Measurements from ENCODE around the gene MAP3K20.
"Not testable (repeated sequence)": the region's sequence is repeated elsewhere in the genome, so short reads cannot be mapped to it uniquely, and the experiment has no call there.

MAP3K20 gene

DNA sequence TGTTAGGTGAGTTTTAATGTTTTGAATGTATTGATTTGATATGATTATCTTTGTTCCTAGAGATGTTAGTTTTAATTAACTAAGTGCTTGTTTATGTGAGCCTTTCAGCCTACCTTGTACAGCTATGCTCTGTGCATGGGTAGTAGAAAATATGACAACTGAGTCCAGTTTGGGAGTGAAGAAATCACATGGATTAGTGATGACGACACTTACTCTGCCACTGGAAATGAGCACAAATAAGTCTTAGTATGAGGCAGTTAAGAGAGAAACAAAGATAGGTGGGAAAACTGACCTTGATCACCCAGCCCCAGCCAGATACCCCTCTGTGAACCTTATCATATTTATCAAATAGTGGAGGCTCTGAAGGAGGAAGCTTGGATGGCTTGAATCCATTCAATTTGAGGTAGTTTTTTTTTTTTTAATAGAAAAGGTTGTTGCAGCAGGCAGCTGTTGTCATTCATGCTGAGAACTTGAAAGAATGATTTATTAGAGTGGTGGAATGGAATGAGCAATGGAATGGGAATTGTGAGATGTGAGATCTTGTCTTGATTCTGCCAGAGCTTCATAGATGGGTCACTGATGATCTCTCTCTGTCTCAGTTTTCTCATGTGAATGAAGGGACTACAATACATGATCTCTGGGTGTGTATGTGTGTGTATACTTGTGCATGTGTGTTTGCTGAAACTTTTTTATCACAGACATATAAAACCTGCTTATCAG, 96.4 kb downstream of the MAP3K20 start:
- Histone ChIP-seq H3K9me3 (ENCODE audit: insufficient read depth, low read length, severe bottlenecking) (no peaks in the 10 kb centered on the region), H3K36me3 (ENCODE audit: insufficient read depth, low read length) (no peaks in the 10 kb centered on the region; the same call in 1 of the 2 replicates), H4K20me1 (ENCODE audit: insufficient read depth, low read length) (no peaks in the 10 kb centered on the region; the same call in 1 of the 2 replicates), H3K27ac (ENCODE audit: low read length) (no peak overlapping the region), H3K4me2 (ENCODE audit: insufficient read depth, low read length) (no peak overlapping the region), H3K79me2 (ENCODE audit: insufficient read depth, low read length) (no peaks in the 10 kb centered on the region), H2AFZ (ENCODE audit: low read depth, low read length) (no peak overlapping the region), H3K27me3 (ENCODE audit: insufficient read depth, low read length, poor library complexity) (no peaks in the 10 kb centered on the region), H3K4me3 (ENCODE audit: low read depth in 1 of 2, low read length in 2 of 2) (no peak overlapping the region), H3K4me1 (ENCODE audit: insufficient read depth, low read length) (no peaks in the 10 kb centered on the region), H3K9ac (ENCODE audit: low read depth, low read length) (no peak overlapping the region)
- ATAC-seq (ENCODE audit: insufficient read depth, low read depth) (no peak), DNase-seq (no peak)
- TF ChIP-seq, protein P1, sequence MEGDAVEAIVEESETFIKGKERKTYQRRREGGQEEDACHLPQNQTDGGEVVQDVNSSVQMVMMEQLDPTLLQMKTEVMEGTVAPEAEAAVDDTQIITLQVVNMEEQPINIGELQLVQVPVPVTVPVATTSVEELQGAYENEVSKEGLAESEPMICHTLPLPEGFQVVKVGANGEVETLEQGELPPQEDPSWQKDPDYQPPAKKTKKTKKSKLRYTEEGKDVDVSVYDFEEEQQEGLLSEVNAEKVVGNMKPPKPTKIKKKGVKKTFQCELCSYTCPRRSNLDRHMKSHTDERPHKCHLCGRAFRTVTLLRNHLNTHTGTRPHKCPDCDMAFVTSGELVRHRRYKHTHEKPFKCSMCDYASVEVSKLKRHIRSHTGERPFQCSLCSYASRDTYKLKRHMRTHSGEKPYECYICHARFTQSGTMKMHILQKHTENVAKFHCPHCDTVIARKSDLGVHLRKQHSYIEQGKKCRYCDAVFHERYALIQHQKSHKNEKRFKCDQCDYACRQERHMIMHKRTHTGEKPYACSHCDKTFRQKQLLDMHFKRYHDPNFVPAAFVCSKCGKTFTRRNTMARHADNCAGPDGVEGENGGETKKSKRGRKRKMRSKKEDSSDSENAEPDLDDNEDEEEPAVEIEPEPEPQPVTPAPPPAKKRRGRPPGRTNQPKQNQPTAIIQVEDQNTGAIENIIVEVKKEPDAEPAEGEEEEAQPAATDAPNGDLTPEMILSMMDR (IDR thresholded peaks at IDR 0.05; ENCODE audit: borderline replicate concordance, extremely low read depth, low read length, poor library complexity, severe bottlenecking) = no peak
- TF ChIP-seq EZH2 (IDR thresholded peaks at IDR 0.05; ENCODE audit: borderline replicate concordance, low read depth, low read length, severe bottlenecking) = no peak

DNA sequence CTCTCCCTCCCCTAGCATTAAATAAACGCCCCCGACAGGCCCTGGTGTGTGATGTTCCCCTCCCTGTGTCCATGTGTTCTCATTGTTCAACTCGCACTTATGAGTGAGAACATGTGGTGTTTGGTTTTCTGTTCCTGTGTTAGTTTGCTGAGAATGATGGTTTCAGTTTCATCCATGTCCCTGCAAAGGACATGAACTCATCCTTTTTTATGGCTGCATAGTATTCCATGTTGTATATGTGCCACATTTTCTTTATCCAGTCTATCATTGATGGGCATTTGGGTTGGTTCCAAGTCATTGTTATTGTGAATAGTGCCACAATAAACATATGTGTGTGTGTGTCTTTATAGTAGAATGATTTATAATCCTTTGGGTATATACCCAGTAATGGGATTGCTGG, 98.7 kb downstream of the MAP3K20 start:
- not testable (repeated sequence) for H3K27ac ChIP-seq (ENCODE audit: low read length); H4K20me1 ChIP-seq (ENCODE audit: insufficient read depth, low read length); H3K36me3 ChIP-seq (ENCODE audit: insufficient read depth, low read length); H2AFZ ChIP-seq (ENCODE audit: low read depth, low read length); ATAC-seq (ENCODE audit: insufficient read depth, low read depth); H3K4me2 ChIP-seq (ENCODE audit: insufficient read depth, low read length); H3K4me3 ChIP-seq (ENCODE audit: low read depth in 1 of 2, low read length in 2 of 2); H3K9me3 ChIP-seq (ENCODE audit: insufficient read depth, low read length, severe bottlenecking); H3K79me2 ChIP-seq (ENCODE audit: insufficient read depth, low read length); DNase-seq; H3K27me3 ChIP-seq (ENCODE audit: insufficient read depth, low read length, poor library complexity); H3K9ac ChIP-seq (ENCODE audit: low read depth, low read length); H3K4me1 ChIP-seq (ENCODE audit: insufficient read depth, low read length)

DNA sequence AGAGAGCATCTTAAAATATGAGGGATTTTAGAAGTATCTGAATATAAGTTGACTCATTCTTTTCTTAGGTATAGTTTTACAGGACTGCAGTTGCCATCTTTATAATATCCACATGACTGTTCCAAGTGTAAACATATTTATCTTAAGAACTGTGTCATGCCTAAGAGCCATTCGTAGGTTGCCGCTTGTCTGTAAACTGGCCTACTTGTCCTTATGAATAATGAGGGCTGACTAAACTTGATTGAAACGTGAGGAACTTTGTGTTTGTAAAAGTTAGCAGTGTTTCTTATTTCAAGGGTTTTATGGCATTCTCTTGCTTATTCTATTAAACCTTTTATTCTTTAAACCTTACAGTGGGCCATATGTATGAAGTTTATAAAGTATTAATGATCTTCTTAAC, 99.6 kb downstream of the MAP3K20 start:
- H3K9me3 ChIP-seq (ENCODE audit: insufficient read depth, low read length, severe bottlenecking) = no peaks in the 10 kb centered on the region
- no peaks in the 10 kb centered on the region; the same call in 1 of the 2 replicates for H3K36me3 ChIP-seq (ENCODE audit: insufficient read depth, low read length)
- DNase-seq (no peak), ATAC-seq (ENCODE audit: insufficient read depth, low read depth) (no peak)
- no peaks in the 10 kb centered on the region for H3K27me3 ChIP-seq (ENCODE audit: insufficient read depth, low read length, poor library complexity)
- no peak overlapping the region for H3K4me2 ChIP-seq (ENCODE audit: insufficient read depth, low read length)
- H3K79me2 ChIP-seq (ENCODE audit: insufficient read depth, low read length) = no peaks in the 10 kb centered on the region
- no peak overlapping the region for H3K9ac ChIP-seq (ENCODE audit: low read depth, low read length)
- H3K27ac ChIP-seq (ENCODE audit: low read length) = no peak overlapping the region
- no peaks in the 10 kb centered on the region for H3K4me1 ChIP-seq (ENCODE audit: insufficient read depth, low read length)
- no peak overlapping the region for H2AFZ ChIP-seq (ENCODE audit: low read depth, low read length)
- no peaks in the 10 kb centered on the region for H4K20me1 ChIP-seq (ENCODE audit: insufficient read depth, low read length)
- H3K4me3 ChIP-seq (ENCODE audit: low read depth in 1 of 2, low read length in 2 of 2) = no peak overlapping the region
- TF ChIP-seq, protein P1 (IDR thresholded peaks at IDR 0.05; ENCODE audit: borderline replicate concordance, extremely low read depth, low read length, poor library complexity, severe bottlenecking) = no peak
- TF ChIP-seq EZH2 (IDR thresholded peaks at IDR 0.05; ENCODE audit: borderline replicate concordance, low read depth, low read length, severe bottlenecking) = no peak

DNA sequence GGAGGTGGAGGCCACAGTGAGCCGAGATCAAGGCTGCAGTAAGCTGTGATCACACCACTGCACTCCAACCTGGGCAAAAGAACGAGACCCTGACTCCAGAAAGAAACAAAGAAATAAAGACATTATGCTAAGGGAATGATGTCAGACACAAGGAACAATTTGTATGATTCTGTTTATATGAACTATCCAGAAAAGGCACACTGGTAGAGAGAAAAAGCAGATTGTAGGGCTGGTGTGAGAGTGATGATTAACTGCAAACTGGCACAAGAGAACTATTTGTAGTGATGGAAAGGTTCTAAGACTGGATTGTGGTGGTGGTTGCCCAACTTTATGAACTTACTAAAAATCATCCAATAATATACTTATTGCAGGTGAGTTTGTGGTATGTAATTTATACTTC, 106.3 kb downstream of the MAP3K20 start:
- H3K27me3 ChIP-seq (ENCODE audit: insufficient read depth, low read length, poor library complexity) = no peaks in the 10 kb centered on the region
- no peak for ATAC-seq (ENCODE audit: insufficient read depth, low read depth)
- no peak overlapping the region for H3K9ac ChIP-seq (ENCODE audit: low read depth, low read length)
- H3K36me3 ChIP-seq (ENCODE audit: insufficient read depth, low read length) = peaks cover 10% of the 10 kb centered on the region; the same call in 1 of the 2 replicates
- H3K4me2 ChIP-seq (ENCODE audit: insufficient read depth, low read length) = no peak overlapping the region
- no peak for TF ChIP-seq EZH2 (IDR thresholded peaks at IDR 0.05; ENCODE audit: borderline replicate concordance, low read depth, low read length, severe bottlenecking)
- H3K27ac ChIP-seq (ENCODE audit: low read length) = no peak overlapping the region
- no peaks in the 10 kb centered on the region for H3K9me3 ChIP-seq (ENCODE audit: insufficient read depth, low read length, severe bottlenecking)
- no peaks in the 10 kb centered on the region for H3K79me2 ChIP-seq (ENCODE audit: insufficient read depth, low read length)
- no peak for DNase-seq
- no peak overlapping the region for H3K4me3 ChIP-seq (ENCODE audit: low read depth in 1 of 2, low read length in 2 of 2)
- H4K20me1 ChIP-seq (ENCODE audit: insufficient read depth, low read length) = no peaks in the 10 kb centered on the region
- no peak overlapping the region for H2AFZ ChIP-seq (ENCODE audit: low read depth, low read length)
- no peaks in the 10 kb centered on the region for H3K4me1 ChIP-seq (ENCODE audit: insufficient read depth, low read length)

Data from DND-41 (cell line).